BJ (cell line): ENCODE results near the gene TRNT1. TPM values are rescaled to one million over a fixed set of nuclear protein-coding genes. Genes with fewer than 3 reads are reported as not detected.

ENCODE experiments used
- CTCF ChIA-PET: fragments of 350-600 bp; formaldehyde crosslinking; extraction: SDS; loops from one replicate; lab custom pipeline; 2021; ENCODE audit warnings: antibody characterized with exemption, inconsistent platforms; lab: Yijun Ruan, JAX
- POLR2A ChIA-PET: fragments of 300-600 bp; sonication (Branson Sonifier 250); formaldehyde crosslinking; extraction: SDS; loops from one replicate; lab custom pipeline; 2021; ENCODE audit warnings: antibody characterized with exemption; lab: Charles Lee
- DNase-seq: peaks from one replicate; pipeline ENCODE4 v3.0.0-alpha.2; 2011; ENCODE audit warnings: low read depth
- H3K27me3 ChIP-seq: 2 replicates; pipeline ENCODE4 v1.6.0; 2011; ENCODE audit warnings: low read length; ENCODE audit not compliant: control insufficient read depth, insufficient read depth
- H3K36me3 ChIP-seq: 2 replicates; pipeline ENCODE4 v1.5.1; 2011; ENCODE audit warnings: low read length; ENCODE audit not compliant: control insufficient read depth, insufficient read depth
- H3K4me3 ChIP-seq: 2 replicates; pipeline ENCODE4 v1.5.1; 2011; ENCODE audit warnings: low read depth, mild to moderate bottlenecking, control low read depth, low read length
- polyA plus RNA-seq: library from polyadenylated mRNA; depleted of rRNA; stranded (reverse); fragments of >200 nt; gene quantifications from 2 replicates; pipeline ENCODE4 v1.2.3, GENCODE V29; 2011
- TF ChIP-seq, protein P1 (sequence below): IDR thresholded peaks from 2 replicates; pipeline ENCODE4 v1.5.1; 2011; ENCODE audit warnings: low read depth, mild to moderate bottlenecking, control low read depth, inconsistent platforms, low read length, moderate library complexity; ENCODE audit not compliant: insufficient read depth

The TRNT1 gene
- polyA plus RNA-seq, 1 experiment, result 5.2 TPM

- DNase-seq, result no peak
- H3K27me3 ChIP-seq, result no peaks in the 10 kb centered on the region
- no peaks in the 10 kb centered on the region for H3K36me3 ChIP-seq
- TF ChIP-seq, protein P1, sequence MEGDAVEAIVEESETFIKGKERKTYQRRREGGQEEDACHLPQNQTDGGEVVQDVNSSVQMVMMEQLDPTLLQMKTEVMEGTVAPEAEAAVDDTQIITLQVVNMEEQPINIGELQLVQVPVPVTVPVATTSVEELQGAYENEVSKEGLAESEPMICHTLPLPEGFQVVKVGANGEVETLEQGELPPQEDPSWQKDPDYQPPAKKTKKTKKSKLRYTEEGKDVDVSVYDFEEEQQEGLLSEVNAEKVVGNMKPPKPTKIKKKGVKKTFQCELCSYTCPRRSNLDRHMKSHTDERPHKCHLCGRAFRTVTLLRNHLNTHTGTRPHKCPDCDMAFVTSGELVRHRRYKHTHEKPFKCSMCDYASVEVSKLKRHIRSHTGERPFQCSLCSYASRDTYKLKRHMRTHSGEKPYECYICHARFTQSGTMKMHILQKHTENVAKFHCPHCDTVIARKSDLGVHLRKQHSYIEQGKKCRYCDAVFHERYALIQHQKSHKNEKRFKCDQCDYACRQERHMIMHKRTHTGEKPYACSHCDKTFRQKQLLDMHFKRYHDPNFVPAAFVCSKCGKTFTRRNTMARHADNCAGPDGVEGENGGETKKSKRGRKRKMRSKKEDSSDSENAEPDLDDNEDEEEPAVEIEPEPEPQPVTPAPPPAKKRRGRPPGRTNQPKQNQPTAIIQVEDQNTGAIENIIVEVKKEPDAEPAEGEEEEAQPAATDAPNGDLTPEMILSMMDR, result no peak
- CTCF ChIA-PET, result interaction anchor here (1.7 kb wide), 1 partner anchor 8 kb away, joined by 8 read pairs; no protein-coding TSS in a partner anchor
- POLR2A ChIA-PET, result no interaction called here
- no peak overlapping the region for H3K4me3 ChIP-seq
Measured at GRCh38 chr3:3180456-3180855, 53.7 kb downstream of the TRNT1 start.

- Histone ChIP-seq H3K27me3 (no peaks in the 10 kb centered on the region), H3K36me3 (no peaks in the 10 kb centered on the region), H3K4me3 (no peak overlapping the region)
- TF ChIP-seq, protein P1, result no peak
- DNase-seq, result no peak
- ChIA-PET POLR2A (no interaction called here), CTCF (no interaction called here)
Measured at GRCh38 chr3:3184876-3185275, 58.1 kb downstream of the TRNT1 start.

DNA sequence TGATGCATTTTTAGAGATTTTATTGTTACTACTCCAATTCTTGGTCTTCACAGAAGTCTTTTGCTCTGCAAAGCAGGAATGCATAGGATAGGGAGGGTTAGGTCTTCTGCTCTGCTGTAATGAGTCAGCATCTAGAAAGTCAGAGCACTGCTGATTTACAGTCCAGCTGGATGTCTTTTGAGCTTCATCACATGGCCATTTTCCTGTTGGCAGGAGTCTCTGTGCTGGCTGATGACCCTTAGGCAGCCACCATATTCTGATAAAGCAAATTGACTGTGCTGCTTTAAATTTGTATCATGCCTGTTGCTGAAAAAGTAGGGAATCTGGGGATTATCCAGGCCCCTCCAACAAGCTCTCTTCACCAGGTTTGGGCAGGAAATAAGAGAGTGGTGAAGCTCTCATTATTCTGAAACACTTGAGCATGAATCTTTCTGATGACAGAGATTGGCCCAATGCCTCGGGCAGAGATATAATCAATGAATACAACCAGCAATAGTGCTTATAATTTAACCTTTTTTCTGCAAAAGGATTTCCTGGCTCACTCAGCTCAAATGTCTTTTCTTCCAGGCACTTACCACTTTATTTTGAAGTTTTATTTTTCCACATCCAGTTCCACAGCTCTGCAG lies 62.5 kb downstream of the TRNT1 start:
- TF ChIP-seq, protein P1, result no peak

DNA sequence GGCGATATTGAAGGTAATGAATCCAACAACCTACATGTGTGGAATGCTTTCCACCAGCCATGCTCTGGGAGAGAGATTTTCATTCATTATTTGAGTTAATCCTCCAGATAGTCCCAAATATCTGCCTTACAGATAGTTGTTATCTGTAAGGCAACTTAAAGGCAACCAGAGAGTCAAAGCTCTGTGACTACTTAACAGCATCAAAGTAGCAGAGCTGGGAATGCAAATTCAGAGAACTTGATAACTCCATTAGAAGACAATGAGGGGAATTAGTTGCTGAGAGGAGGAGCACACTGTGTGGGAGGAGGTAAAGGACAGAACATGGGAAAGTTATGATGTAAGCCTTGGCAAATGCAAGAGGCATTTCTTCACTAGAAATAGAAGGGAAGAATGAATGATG lies 63.2 kb downstream of the TRNT1 start:
- TF ChIP-seq, protein P1, result no peak
- CTCF ChIA-PET, result interaction anchor here (1.0 kb wide), 1 partner anchor 9 kb away, joined by 3 read pairs; no protein-coding TSS in a partner anchor
- POLR2A ChIA-PET, result no interaction called here
- H3K36me3 ChIP-seq, result no peaks in the 10 kb centered on the region
- no peak overlapping the region for H3K4me3 ChIP-seq
- no peak for DNase-seq
- no peaks in the 10 kb centered on the region for H3K27me3 ChIP-seq

More for the DNA sequence above, 62.5 kb downstream of the TRNT1 start:
- H3K27me3 ChIP-seq, result no peaks in the 10 kb centered on the region
- POLR2A ChIA-PET, result no interaction called here
- no peak overlapping the region for H3K4me3 ChIP-seq
- no peaks in the 10 kb centered on the region for H3K36me3 ChIP-seq
- CTCF ChIA-PET, result interaction anchor here (1.0 kb wide), 1 partner anchor 10 kb away, joined by 3 read pairs; no protein-coding TSS in a partner anchor
- DNase-seq, result no peak

DNA sequence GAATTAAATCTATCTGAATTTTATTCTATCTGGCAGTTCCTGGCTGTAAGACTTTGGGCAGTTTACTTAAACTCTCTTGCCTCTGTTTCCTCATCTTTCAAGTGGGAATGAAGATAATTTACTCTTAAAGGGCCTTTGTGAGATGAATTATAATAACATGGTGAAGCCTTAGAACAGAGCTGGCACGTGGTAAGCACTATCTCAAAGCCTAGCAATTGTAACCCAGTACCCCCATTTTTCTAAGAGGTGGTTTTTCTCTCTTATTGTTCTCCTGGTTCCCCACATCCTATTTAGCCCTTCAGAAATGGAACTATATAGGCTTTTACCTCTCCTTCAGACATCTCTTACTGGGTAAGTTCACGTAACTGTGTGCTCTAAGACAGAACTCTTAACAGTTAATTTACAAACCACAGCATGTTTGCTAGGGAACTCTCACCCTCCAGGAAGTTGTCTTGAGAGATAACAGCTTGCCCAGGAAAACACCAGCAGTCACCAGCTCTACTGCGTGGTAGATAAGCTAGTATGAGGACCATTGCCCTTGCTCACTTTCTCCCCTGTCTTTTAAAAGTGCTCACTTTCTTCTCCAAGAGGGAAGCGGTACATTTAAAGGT lies 65.0 kb downstream of the TRNT1 start:
- TF ChIP-seq, protein P1, result no peak
- no peak overlapping the region for H3K4me3 ChIP-seq
- ChIA-PET CTCF (interaction anchor here (1.0 to 1.1 kb wide), 2 partner anchors 10 to 22 kb away, joined by 3 to 5 read pairs; no protein-coding TSS in a partner anchor), POLR2A (no interaction called here)
- H3K36me3 ChIP-seq, result no peaks in the 10 kb centered on the region
- no peaks in the 10 kb centered on the region for H3K27me3 ChIP-seq
- no peak for DNase-seq
